Upper lobe of right lung (tissue), 1 donor: Measurements from ENCODE around the gene TBCD. TPM values are rescaled to one million over a fixed set of nuclear protein-coding genes. Genes with fewer than 3 reads are reported as not detected.

Experiments
- ATAC-seq: fragments of 200-7000 bp; cut with Tn5 transposase; one replicate; pipeline ENCODE4 v1.9.1; 2020; ENCODE audit warnings: mild to moderate bottlenecking, moderate library complexity
- DNase-seq: peaks from one replicate; pipeline ENCODE4 v3.0.0-alpha.2; 2020
- H3K27ac ChIP-seq: fragments of 200-600 bp; one replicate; pipeline ENCODE4 v1.8.0; 2022
- H3K27me3 ChIP-seq: fragments of 200-600 bp; one replicate; pipeline ENCODE4 v1.8.0; 2022; ENCODE audit warnings: mild to moderate bottlenecking
- H3K36me3 ChIP-seq: fragments of 200-600 bp; one replicate; pipeline ENCODE4 v1.8.0; 2022
- H3K4me1 ChIP-seq: fragments of 200-600 bp; one replicate; pipeline ENCODE4 v1.8.0; 2022
- H3K4me3 ChIP-seq: fragments of 200-600 bp; one replicate; pipeline ENCODE4 v1.8.0; 2022; ENCODE audit warnings: mild to moderate bottlenecking
- H3K9me3 ChIP-seq: fragments of 200-600 bp; one replicate; pipeline ENCODE4 v1.8.0; 2022
- intact Hi-C: fragments of 100-400 bp; cut with DNase I; formaldehyde crosslinking; loops from one replicate; pipeline ENCODE4 v1.11.0; 2022
- total RNA-seq: library from RNA; stranded (reverse); fragmentation: NEBNext Ultra II Directional; extraction: Animal tissue kit (Norgen Biotek cat#: 25700); gene quantifications from one replicate; pipeline ENCODE4 v1.2.1, GENCODE V29; 2021
- TF ChIP-seq, protein P1 (sequence below): fragments of 200-600 bp; IDR thresholded peaks from one replicate; pipeline ENCODE4 v1.8.0; 2022; ENCODE audit warnings: antibody characterized with exemption
- donor health status: DM: no; HTN: yes; CAD: no; lungs with severe emphysema.

TBCD gene
- total RNA-seq, 1 donor from 2014 or later = 84.5 TPM

DNA sequence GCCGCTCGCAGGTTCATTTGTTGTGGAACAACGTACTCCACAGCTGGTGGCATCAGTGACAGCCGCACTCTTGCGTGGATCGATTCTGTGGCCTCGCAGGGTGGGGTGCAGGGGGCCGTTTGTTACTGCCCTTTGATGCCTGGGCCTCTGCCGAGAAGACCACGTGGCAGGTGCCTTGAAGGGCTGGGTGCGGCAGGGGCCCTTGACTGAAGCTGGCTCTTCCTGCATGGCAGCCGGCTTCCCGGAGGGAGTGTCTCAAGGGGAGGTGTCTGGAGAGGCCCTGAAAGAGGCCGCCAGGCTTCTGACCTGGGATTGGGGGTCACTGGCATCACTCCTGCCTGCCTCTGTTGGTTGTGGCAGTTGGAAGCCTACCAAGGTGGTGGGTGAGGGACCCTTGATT is 43.8 kb downstream of the TBCD start:
- Histone ChIP-seq H3K27me3 (no peaks in the 10 kb centered on the region), H3K4me1 (peaks cover 8% of the 10 kb centered on the region), H3K4me3 (no peak overlapping the region), H3K27ac (peak overlapping the region; percentile 24), H3K36me3 (no peaks in the 10 kb centered on the region), H3K9me3 (no peaks in the 10 kb centered on the region)
- ATAC-seq (peak; percentile 85), DNase-seq (peak; percentile 87)
- TF ChIP-seq, protein P1, sequence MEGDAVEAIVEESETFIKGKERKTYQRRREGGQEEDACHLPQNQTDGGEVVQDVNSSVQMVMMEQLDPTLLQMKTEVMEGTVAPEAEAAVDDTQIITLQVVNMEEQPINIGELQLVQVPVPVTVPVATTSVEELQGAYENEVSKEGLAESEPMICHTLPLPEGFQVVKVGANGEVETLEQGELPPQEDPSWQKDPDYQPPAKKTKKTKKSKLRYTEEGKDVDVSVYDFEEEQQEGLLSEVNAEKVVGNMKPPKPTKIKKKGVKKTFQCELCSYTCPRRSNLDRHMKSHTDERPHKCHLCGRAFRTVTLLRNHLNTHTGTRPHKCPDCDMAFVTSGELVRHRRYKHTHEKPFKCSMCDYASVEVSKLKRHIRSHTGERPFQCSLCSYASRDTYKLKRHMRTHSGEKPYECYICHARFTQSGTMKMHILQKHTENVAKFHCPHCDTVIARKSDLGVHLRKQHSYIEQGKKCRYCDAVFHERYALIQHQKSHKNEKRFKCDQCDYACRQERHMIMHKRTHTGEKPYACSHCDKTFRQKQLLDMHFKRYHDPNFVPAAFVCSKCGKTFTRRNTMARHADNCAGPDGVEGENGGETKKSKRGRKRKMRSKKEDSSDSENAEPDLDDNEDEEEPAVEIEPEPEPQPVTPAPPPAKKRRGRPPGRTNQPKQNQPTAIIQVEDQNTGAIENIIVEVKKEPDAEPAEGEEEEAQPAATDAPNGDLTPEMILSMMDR = no peak
- intact Hi-C loops = no loop called here

DNA sequence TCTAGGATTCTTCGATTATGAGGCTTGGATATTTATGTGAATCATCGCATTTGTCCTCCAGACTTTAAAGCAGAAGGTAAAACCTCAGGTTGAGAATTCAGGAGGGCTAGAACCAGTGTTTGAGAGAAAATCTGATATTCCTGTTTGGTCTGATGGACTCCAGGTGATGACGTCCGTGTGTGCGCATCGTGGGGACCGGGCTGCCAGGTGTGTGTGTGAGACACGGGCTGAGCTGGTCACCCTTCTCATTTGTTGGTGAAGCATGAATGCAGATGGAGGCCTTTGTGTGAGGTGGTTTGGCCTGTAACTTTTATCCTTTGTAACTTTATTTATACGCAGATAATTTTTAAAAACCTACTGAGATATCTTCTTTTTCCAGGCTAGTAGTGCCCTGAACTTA is 45.2 kb downstream of the TBCD start:
- DNase-seq = no peak
- H3K27ac ChIP-seq = no peak overlapping the region
- no peaks in the 10 kb centered on the region for H3K9me3 ChIP-seq
- TF ChIP-seq, protein P1 = no peak
- no peak overlapping the region for H3K4me3 ChIP-seq
- intact Hi-C loops = no loop called here
- no peak for ATAC-seq
- no peaks in the 10 kb centered on the region for H3K36me3 ChIP-seq
- H3K27me3 ChIP-seq = no peaks in the 10 kb centered on the region
- H3K4me1 ChIP-seq = peaks cover 8% of the 10 kb centered on the region

DNA sequence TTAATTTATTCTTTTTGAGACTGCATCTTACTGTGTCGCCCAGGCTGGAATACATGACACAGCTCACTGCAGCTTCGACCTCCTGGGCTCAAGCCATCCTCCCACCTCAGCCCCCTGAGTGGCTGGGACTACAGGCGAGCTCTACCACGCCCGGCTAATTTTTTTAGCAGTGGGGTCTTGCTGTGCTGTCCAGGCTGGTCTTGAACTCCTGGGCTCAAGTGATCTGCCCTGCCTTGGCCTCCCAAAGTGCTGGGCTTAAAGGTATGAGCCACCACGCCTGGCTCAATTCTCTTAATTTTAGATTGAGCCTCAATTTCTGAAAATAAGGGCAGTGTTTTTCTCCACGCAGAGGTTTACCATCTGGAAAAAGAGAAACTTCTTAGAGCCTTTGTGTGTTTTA is 46.9 kb downstream of the TBCD start:
- H3K36me3 ChIP-seq = no peaks in the 10 kb centered on the region
- no peaks in the 10 kb centered on the region for H3K9me3 ChIP-seq
- intact Hi-C loops = no loop called here
- H3K4me1 ChIP-seq = peaks cover 8% of the 10 kb centered on the region
- TF ChIP-seq, protein P1 = no peak
- no peak overlapping the region for H3K27ac ChIP-seq
- H3K27me3 ChIP-seq = no peaks in the 10 kb centered on the region
- no peak overlapping the region for H3K4me3 ChIP-seq
- ATAC-seq (no peak), DNase-seq (no peak)

DNA sequence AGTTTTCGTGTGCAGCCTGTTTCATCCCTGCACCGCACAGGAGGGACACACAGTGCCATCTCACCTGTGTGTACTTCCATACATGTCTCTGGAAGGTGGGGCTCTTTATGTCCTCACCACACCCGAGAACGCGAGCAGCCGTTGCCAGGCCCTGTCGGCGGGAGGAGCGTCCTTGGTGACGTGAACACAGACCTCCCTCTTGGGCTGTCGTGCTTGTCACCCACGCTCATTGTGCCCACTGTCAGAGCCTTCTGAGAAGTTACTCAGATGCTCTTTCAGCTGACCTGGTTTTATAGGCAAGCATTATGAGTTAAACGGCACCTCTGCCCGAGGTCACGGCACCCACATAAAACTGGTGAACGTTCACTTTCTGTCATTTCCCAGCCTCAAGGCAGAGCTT is 47.7 kb downstream of the TBCD start:
- Histone ChIP-seq H3K4me1 (peaks cover 8% of the 10 kb centered on the region), H3K27ac (no peak overlapping the region), H3K4me3 (no peak overlapping the region), H3K36me3 (no peaks in the 10 kb centered on the region), H3K27me3 (no peaks in the 10 kb centered on the region), H3K9me3 (no peaks in the 10 kb centered on the region)
- TF ChIP-seq, protein P1 = no peak
- intact Hi-C loops = no loop called here
- ATAC-seq (no peak), DNase-seq (no peak)

DNA sequence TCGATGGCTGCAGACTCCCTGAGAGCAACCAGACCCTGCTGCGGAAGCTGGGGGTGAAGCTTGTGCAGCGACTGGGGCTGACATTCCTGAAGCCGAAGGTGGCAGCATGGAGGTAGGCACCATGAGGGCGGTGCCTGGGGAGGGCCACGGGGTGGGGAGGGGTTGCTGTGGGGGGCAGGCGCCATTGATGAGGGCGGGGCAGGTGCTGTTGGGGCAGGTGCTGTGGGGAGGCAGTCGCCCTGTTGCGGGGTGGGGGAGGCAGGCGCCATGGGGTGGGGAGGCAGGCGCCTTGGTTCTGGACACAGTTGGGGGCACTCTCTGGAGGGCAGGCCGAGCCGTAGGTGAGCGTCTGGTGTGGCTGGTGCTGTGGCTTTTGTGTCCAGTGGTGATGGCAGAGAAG is 49.0 kb downstream of the TBCD start:
- DNase-seq (no peak), ATAC-seq (no peak)
- Histone ChIP-seq H3K27ac (no peak overlapping the region), H3K4me1 (peaks cover 4% of the 10 kb centered on the region), H3K36me3 (no peaks in the 10 kb centered on the region), H3K27me3 (no peaks in the 10 kb centered on the region), H3K4me3 (no peak overlapping the region), H3K9me3 (no peaks in the 10 kb centered on the region)
- TF ChIP-seq, protein P1 = no peak
- intact Hi-C loops = no loop called here

DNA sequence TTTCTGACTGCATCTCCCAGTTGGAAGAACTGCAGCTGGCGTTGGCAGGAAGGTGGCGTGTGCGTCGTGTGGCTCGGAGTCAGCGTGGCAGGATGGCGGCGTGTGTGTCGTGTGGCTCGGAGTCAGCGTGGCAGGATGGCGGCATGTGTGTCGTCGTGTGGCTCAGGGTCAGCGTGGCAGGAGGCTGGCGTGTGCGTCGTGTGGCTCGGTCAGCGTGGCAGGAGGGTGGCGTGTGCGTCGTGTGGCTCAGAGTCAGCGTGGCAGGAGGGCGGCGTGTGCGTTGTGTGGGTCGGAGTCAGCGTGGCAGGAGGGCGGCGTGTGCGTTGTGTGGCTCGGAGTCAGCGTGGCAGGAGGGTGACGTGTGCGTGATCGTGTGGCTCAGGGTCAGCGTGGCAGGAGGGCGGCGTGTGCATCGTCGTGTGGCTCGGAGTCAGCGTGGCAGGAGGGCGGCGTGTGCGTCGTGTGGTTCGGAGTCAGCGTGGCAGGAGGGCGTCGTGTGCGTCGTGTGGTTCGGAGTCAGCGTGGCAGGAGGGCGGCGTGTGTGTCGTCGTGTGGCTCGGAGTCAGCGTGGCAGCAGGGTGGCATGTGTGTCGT is 49.6 kb downstream of the TBCD start:
- no peak overlapping the region for H3K27ac ChIP-seq
- DNase-seq (no peak), ATAC-seq (no peak)
- H3K36me3 ChIP-seq = no peaks in the 10 kb centered on the region
- no peak overlapping the region for H3K4me3 ChIP-seq
- H3K9me3 ChIP-seq = no peaks in the 10 kb centered on the region
- H3K4me1 ChIP-seq = peaks cover 3% of the 10 kb centered on the region
- TF ChIP-seq, protein P1 = no peak
- no peaks in the 10 kb centered on the region for H3K27me3 ChIP-seq
- intact Hi-C loops = no loop called here
